Testis (tissue), 2 donors: ENCODE data around the gene SUSD6.

ENCODE experiments used
- POLR2A ChIP-seq: fragments of 450-650 bp; IDR thresholded peaks from one replicate; pipeline ENCODE4 v1.6.1; 2017; ENCODE audit warnings: antibody characterized with exemption, mild to moderate bottlenecking, moderate library complexity
- TF ChIP-seq, protein P1 (sequence below), 3 experiments: fragments of 450-650 bp in 2 of 3; fragments of 200-600 bp in 1 of 3; sonication (generic) in 1 of 3; IDR thresholded peaks; one replicate each; pipeline ENCODE4 v1.5.1; 2016 to 2019; ENCODE audit warnings: antibody characterized with exemption in 3 of 3, mild to moderate bottlenecking in 2 of 3, moderate library complexity in 1 of 3

DNA sequence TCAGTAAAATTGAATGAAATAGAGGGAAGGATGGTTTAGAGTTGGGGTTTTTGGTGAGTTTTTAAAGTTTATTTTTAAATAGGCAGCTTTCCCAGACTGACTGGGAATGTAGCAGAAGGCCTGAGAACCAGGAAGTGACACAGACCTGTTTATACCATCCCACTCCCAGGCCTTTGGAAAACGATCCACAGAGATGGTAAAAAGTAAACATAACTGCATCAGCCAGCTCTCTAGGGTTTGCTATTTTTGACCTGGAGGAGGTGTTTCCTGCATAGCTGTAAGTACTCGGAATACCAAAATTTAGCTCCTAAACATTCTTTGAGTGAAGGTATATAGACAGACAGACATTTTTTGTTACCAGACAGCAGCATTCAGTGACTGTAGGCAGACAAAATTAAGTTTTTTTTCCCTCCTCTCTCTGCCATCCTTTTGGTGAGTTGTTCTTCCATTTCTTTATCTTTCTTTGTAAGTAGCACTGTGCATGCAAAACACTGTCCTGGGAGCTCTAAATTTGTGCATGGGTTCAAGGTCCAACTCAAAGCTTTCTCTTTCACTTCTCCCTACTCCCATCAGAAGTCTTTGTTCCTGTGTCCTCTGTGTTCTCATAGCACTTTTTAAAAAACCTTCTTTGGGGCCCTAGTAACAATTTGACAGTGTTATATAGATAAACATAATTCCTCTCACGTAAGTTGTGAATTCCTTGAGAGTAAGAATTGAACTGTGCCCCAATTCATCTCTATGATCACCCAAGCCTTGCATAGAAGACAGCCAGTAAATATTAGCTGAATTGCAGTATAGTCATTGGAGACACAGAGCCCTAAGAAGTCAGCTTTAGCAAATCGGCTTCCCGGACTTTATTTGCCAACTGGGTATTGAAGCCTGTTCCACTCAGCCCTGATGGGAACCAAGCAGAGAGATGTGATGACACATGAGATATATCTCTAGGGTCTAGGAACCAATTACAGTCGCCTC lies 37.4 kb downstream of the SUSD6 start:
- TF ChIP-seq POLR2A: no peak
- TF ChIP-seq, protein P1, sequence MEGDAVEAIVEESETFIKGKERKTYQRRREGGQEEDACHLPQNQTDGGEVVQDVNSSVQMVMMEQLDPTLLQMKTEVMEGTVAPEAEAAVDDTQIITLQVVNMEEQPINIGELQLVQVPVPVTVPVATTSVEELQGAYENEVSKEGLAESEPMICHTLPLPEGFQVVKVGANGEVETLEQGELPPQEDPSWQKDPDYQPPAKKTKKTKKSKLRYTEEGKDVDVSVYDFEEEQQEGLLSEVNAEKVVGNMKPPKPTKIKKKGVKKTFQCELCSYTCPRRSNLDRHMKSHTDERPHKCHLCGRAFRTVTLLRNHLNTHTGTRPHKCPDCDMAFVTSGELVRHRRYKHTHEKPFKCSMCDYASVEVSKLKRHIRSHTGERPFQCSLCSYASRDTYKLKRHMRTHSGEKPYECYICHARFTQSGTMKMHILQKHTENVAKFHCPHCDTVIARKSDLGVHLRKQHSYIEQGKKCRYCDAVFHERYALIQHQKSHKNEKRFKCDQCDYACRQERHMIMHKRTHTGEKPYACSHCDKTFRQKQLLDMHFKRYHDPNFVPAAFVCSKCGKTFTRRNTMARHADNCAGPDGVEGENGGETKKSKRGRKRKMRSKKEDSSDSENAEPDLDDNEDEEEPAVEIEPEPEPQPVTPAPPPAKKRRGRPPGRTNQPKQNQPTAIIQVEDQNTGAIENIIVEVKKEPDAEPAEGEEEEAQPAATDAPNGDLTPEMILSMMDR (IDR thresholded peaks at IDR 0.05): no peak
